HepG2 (cell line): ENCODE data around the gene FERMT2. TPM values are rescaled to one million over a fixed set of nuclear protein-coding genes. Genes with fewer than 3 reads are reported as not detected.

Experiments
- ATAC-seq: fragments of 200-7000 bp; cut with Tn5 transposase; 3 replicates; pipeline ENCODE4 v1.9.1; 2020; ENCODE audit warnings: mild to moderate bottlenecking, moderate library complexity
- BruUV-seq: library from RNA; stranded (reverse); fragments of 400-500 nt; replicated peaks from 2 replicates; lab custom pipeline; 2021; lab: Mats Ljungman, UMichigan
- CTCF ChIA-PET: fragments of 300-600 bp; formaldehyde crosslinking; extraction: SDS; loops from one replicate; lab custom pipeline; 2021; ENCODE audit warnings: low total read pairs, inconsistent platforms, low intra/inter-chr PET ratio; lab: Yijun Ruan, JAX
- POLR2A ChIA-PET: fragments of 350-600 bp; sonication (Branson Sonifier 250); formaldehyde crosslinking; loops from one replicate; lab custom pipeline; 2020; ENCODE audit warnings: antibody characterized with exemption, inconsistent platforms; lab: Yijun Ruan, JAX
- DNase-seq: peaks from one replicate; pipeline ENCODE4 v3.0.0-alpha.2; 2015; ENCODE audit warnings: low spot score
- FAIRE-seq: peaks from 3 replicates; lab custom pipeline; 2011; peaks lifted over from hg19 to GRCh38; lab: Jason Lieb, UNC
- H2AFZ ChIP-seq: one replicate; pipeline ENCODE4 v1.6.1; 2011; ENCODE audit warnings: low read length, inconsistent platforms
- H3K27ac ChIP-seq: fragments of 300-600 bp; 3 replicates; pipeline ENCODE4 v1.8.0; 2011; ENCODE audit warnings: mixed run types, mild to moderate bottlenecking, mixed read lengths, low read length, inconsistent platforms; ENCODE audit not compliant: insufficient read depth; ENCODE audit errors: extremely low read length
- H3K27me3 ChIP-seq, 2 experiments: fragments of 200-600 bp in 1 of 2; 2 replicates in 1 of 2; 3 replicates in 1 of 2; pipeline versions ENCODE4 v1.6.0 to v1.8.0; 2011; ENCODE audit warnings: low read length in 2 of 2, mild to moderate bottlenecking in 2 of 2, moderate library complexity in 2 of 2, inconsistent platforms in 1 of 2; ENCODE audit not compliant: insufficient read depth in 2 of 2, control insufficient read depth in 1 of 2
- H3K36me3 ChIP-seq, 2 experiments: fragments of 200-600 bp in 1 of 2; replicated peaks in 1 of 2; 2 replicates in 1 of 2; 3 replicates in 1 of 2; pipeline versions ENCODE4 v1.5.1 to v1.8.0; 2011; ENCODE audit warnings: low read length in 2 of 2, inconsistent platforms in 1 of 2; ENCODE audit not compliant: insufficient read depth in 2 of 2, control insufficient read depth in 1 of 2
- H3K4me1 ChIP-seq: 2 replicates; pipeline ENCODE4 v1.5.1; 2012; ENCODE audit warnings: low read length, inconsistent platforms; ENCODE audit not compliant: insufficient read depth
- H3K4me2 ChIP-seq: 2 replicates; pipeline ENCODE4 v1.6.0; 2011; ENCODE audit warnings: low read depth, low read length, inconsistent platforms
- H3K4me3 ChIP-seq, 3 experiments: fragments of 200-600 bp in 1 of 3; sonication (generic), shearing (Covaris generic) in 1 of 3; replicated peaks in 1 of 3; 2 replicates each; pipeline ENCODE4 v1.5.1; 2011 to 2016; ENCODE audit warnings: low read length in 3 of 3, inconsistent platforms in 2 of 3, low read depth in 2 of 3, mild to moderate bottlenecking in 2 of 3, control low read depth in 1 of 3, mixed read lengths in 1 of 3; ENCODE audit not compliant: insufficient read depth in 1 of 3
- H3K79me2 ChIP-seq: one replicate; pipeline ENCODE4 v1.6.1; 2011; ENCODE audit warnings: low read length, inconsistent platforms; ENCODE audit not compliant: insufficient read depth
- H3K9ac ChIP-seq: 2 replicates; pipeline ENCODE4 v1.6.0; 2011; ENCODE audit warnings: mild to moderate bottlenecking, low read depth, low read length, inconsistent platforms; ENCODE audit not compliant: insufficient read depth
- H3K9me3 ChIP-seq: 2 replicates; pipeline ENCODE4 v1.5.1; 2012; ENCODE audit warnings: mild to moderate bottlenecking, low read length
- H4K20me1 ChIP-seq: 2 replicates; pipeline ENCODE4 v1.6.0; 2011; ENCODE audit warnings: inconsistent platforms, mild to moderate bottlenecking, low read length, moderate library complexity; ENCODE audit not compliant: insufficient read depth
- CEBPB ChIP-seq: IDR thresholded peaks from 2 replicates; pipeline ENCODE4 v1.6.1; 2011; ENCODE audit warnings: low read depth, low read length, improper control_type of control experiment, borderline replicate concordance
- CEBPG ChIP-seq: IDR thresholded peaks from 2 replicates; pipeline ENCODE4 v1.6.1; 2016
- ELF1 ChIP-seq: sonication (generic); formaldehyde crosslinking; IDR thresholded peaks from 2 replicates; pipeline ENCODE4 v1.4.0; 2020; ENCODE audit warnings: missing genetic modification reagents
- PRMT3 ChIP-seq: sonication (generic); formaldehyde crosslinking; IDR thresholded peaks from 2 replicates; pipeline ENCODE4 v1.8.1; 2022; ENCODE audit warnings: low read depth, mild to moderate bottlenecking, moderate library complexity, missing genetic modification reagents, borderline replicate concordance
- TBL1XR1 ChIP-seq: fragments of 150-350 bp; IDR thresholded peaks from 2 replicates; pipeline ENCODE4 v1.6.1; 2014; ENCODE audit warnings: borderline replicate concordance, low read length; ENCODE audit not compliant: partially characterized antibody
- ZNF274 ChIP-seq: sonication (generic); formaldehyde crosslinking; IDR thresholded peaks from 2 replicates; pipeline ENCODE4 v1.5.1; 2020; ENCODE audit warnings: mild to moderate bottlenecking, missing genetic modification reagents
- ZNF562 ChIP-seq: sonication (generic); formaldehyde crosslinking; IDR thresholded peaks from 2 replicates; pipeline ENCODE4 v1.8.0; 2022; ENCODE audit warnings: missing genetic modification reagents, borderline replicate concordance
- WGBS: methylation state at CpG from one replicate; pipeline ENCODE4 v1.1.6; 2017; ENCODE audit warnings: low lambda C conversion rate; 5-methylcytosine and 5-hydroxymethylcytosine counted together
- in situ Hi-C: cut with HindIII; loops from 2 replicates; pipeline ENCODE4 v1.10.0; 2017; ENCODE audit warnings: low pct_unique_long_range_greater_than_20kb; ENCODE audit not compliant: extremely low pct_ligation_motif_present
- intact Hi-C: fragments of 100-400 bp; cut with micrococcal nuclease; formaldehyde crosslinking; loops from one replicate; pipeline ENCODE4 v1.10.0; 2022; ENCODE audit not compliant: unreplicated experiment
- polyA plus RNA-seq, 8 experiments: library from polyadenylated mRNA; depleted of rRNA in 3 of 8; stranded (reverse) in 7 of 8; unstranded in 1 of 8; fragments of >200 nt; fragmentation: Illumina TruSeq in 4 of 8; extraction: Trizol in 4 of 8; gene quantifications; 2 replicates each; pipeline versions ENCODE4 v1.2.1 to v1.2.3, GENCODE V29; 2011 to 2016; ENCODE audit warnings: low read depth in 4 of 8, missing spikeins in 1 of 8, mixed read lengths in 1 of 8; ENCODE audit not compliant: insufficient read depth in 1 of 8
- total RNA-seq, 5 experiments: library from RNA; depleted of rRNA; stranded (reverse); fragments of >200 nt; fragmentation: Illumina TruSeq; extraction: Trizol; gene quantifications; 2 replicates each; pipeline ENCODE4 v1.2.3, GENCODE V29; 2016; ENCODE audit warnings: low read depth in 1 of 5
- TF ChIP-seq, protein P1 (sequence below): sonication (generic); formaldehyde crosslinking; IDR thresholded peaks from 2 replicates; pipeline ENCODE4 v1.9.0; 2021; ENCODE audit warnings: missing genetic modification reagents, mild to moderate bottlenecking, borderline replicate concordance
- TF ChIP-seq, protein P2 (sequence below), 2 experiments: sonication (generic) in 1 of 2; formaldehyde crosslinking in 1 of 2; IDR thresholded peaks; 2 replicates each; pipeline versions ENCODE4 v1.4.0 to v1.6.1; 2016 to 2020; ENCODE audit warnings: borderline replicate concordance in 1 of 2, low read depth in 1 of 2, mild to moderate bottlenecking in 1 of 2, missing genetic modification reagents in 1 of 2

The FERMT2 gene
- total and polyA plus RNA-seq, 2 of the 13 experiments (the other 11 are each of a cell fraction or from before 2014, with no cell fraction given), result 36.2 to 60.4 TPM

DNA sequence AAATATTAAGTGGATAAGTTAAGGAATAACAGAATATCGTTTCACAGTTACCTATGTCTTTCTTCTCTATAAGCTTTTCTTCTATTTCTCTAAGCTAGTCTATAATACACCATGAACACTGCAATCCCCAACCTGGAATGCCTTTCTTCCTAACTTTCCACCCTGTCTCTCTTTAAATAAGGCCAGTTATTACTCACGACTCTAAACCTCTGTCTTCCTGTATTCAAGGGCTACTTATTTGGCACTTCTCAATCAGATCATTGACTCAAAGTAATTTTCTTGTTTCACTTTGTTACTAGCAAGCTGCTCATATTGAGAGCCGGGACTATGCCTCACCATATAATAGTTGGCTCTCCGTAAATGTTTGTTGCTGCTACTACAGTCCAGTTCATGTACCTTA lies 13.5 kb downstream of the FERMT2 start:
- 94% methylated on average over 4 of the region's 4 CpGs for WGBS
- H3K36me3 ChIP-seq, result peaks cover 0 to 1% of the 10 kb centered on the region in 2 experiments; a peak in 2 of 5 replicates
- DNase-seq, result no peak
- peaks cover 86% of the 10 kb centered on the region for H3K79me2 ChIP-seq
- peaks cover 15% of the 10 kb centered on the region; the same call in 1 of the 2 replicates for H4K20me1 ChIP-seq
- in situ Hi-C loops (no loop called here), intact Hi-C loops (no loop called here)
- ATAC-seq, result no peak
- no peak overlapping the region for H3K27ac ChIP-seq
- BruUV-seq, result no TSS peak
- no peaks in the 10 kb centered on the region for H3K9me3 ChIP-seq
- no peaks in the 10 kb centered on the region for H3K27me3 ChIP-seq
- POLR2A ChIA-PET, result interaction anchor here (0.9 kb wide), 1 partner anchor 11 kb away, joined by 4 read pairs; no protein-coding TSS in a partner anchor
- no peak overlapping the region for H3K4me2 ChIP-seq
- peaks cover 36% of the 10 kb centered on the region for H3K4me1 ChIP-seq
- H3K4me3 ChIP-seq, result no peak overlapping the region
- CTCF ChIA-PET, result no interaction called here
- no peak overlapping the region for H3K9ac ChIP-seq
- no peak for TF ChIP-seq ZNF562 (CRISPR knock-in tag)
- TF ChIP-seq TBL1XR1, result no peak
- no peak for TF ChIP-seq PRMT3 (CRISPR knock-in tag)
- TF ChIP-seq, protein P1, sequence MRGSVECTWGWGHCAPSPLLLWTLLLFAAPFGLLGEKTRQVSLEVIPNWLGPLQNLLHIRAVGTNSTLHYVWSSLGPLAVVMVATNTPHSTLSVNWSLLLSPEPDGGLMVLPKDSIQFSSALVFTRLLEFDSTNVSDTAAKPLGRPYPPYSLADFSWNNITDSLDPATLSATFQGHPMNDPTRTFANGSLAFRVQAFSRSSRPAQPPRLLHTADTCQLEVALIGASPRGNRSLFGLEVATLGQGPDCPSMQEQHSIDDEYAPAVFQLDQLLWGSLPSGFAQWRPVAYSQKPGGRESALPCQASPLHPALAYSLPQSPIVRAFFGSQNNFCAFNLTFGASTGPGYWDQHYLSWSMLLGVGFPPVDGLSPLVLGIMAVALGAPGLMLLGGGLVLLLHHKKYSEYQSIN (CRISPR knock-in tag), result no peak
- TF ChIP-seq CEBPB, result no peak
- TF ChIP-seq, protein P2, sequence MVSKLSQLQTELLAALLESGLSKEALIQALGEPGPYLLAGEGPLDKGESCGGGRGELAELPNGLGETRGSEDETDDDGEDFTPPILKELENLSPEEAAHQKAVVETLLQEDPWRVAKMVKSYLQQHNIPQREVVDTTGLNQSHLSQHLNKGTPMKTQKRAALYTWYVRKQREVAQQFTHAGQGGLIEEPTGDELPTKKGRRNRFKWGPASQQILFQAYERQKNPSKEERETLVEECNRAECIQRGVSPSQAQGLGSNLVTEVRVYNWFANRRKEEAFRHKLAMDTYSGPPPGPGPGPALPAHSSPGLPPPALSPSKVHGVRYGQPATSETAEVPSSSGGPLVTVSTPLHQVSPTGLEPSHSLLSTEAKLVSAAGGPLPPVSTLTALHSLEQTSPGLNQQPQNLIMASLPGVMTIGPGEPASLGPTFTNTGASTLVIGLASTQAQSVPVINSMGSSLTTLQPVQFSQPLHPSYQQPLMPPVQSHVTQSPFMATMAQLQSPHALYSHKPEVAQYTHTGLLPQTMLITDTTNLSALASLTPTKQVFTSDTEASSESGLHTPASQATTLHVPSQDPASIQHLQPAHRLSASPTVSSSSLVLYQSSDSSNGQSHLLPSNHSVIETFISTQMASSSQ (IDR thresholded peaks at IDR 0.05; ENCODE audit: low read depth), result no peak
- TF ChIP-seq, protein P2 (CRISPR knock-in tag; IDR thresholded peaks at IDR 0.05; ENCODE audit: borderline replicate concordance), result no peak
- no peak for TF ChIP-seq ELF1 (CRISPR knock-in tag)
- TF ChIP-seq ZNF274, result no peak
- TF ChIP-seq CEBPG, result no peak
- FAIRE-seq, result no peak
- no peak overlapping the region for H2AFZ ChIP-seq
